ENCODE data around the gene NOP53. TPM values are rescaled to one million over a fixed set of nuclear protein-coding genes. Genes with fewer than 3 reads are reported as not detected.
A peak's percentile ranks its signal among the peaks of the same experiment; 100 is the strongest.
"Not testable (repeated sequence)": the region's sequence is repeated elsewhere in the genome, so short reads cannot be mapped to it uniquely, and the experiment has no call there.

Gene NOP53
- total and polyA plus RNA-seq, 2 donors (not counting 1 experiment from before 2014, with no cell fraction given), result 59.6 to 60.8 TPM

GRCh38 chr19:47776568-47776967 is 31.2 kb downstream of the NOP53 start:
- H3K79me2 ChIP-seq (ENCODE audit: control insufficient read depth, insufficient read depth, low read length), result peaks cover 29% of the 10 kb centered on the region
- no peaks in the 10 kb centered on the region for H3K27me3 ChIP-seq (ENCODE audit: control insufficient read depth, insufficient read depth, low read length)
- no peak overlapping the region for H2AFZ ChIP-seq (ENCODE audit: low read length)
- H4K20me1 ChIP-seq (ENCODE audit: control insufficient read depth, extremely low read depth, insufficient read depth, low read length), result no peaks in the 10 kb centered on the region
- H3K4me3 ChIP-seq (replicated peaks in 1 of 4; ENCODE audit: control extremely low read depth in 1 of 4, insufficient read depth in 1 of 4, low read depth in 3 of 4, low read length in 4 of 4), result no peak overlapping the region
- H3K4me2 ChIP-seq (ENCODE audit: extremely low read depth, insufficient read depth, low read length), result no peak overlapping the region
- peak in 1 of 2 donors; percentile 31 for DNase-seq (ENCODE audit: low read depth in 2 of 2)
- no peak overlapping the region for H3K9ac ChIP-seq (ENCODE audit: insufficient read depth, low read length)
- H3K4me1 ChIP-seq (ENCODE audit: control insufficient read depth, extremely low read depth, insufficient read depth, low read length), result peaks cover 3% of the 10 kb centered on the region
- no peak overlapping the region for H3K27ac ChIP-seq (ENCODE audit: insufficient read depth, low read length)
- TF ChIP-seq EZH2 (IDR thresholded peaks at IDR 0.05; ENCODE audit: low read length, missing control alignments) (no peak), CTCF (conservative IDR thresholded peaks at IDR 0.05 in 1 of 2, IDR thresholded peaks at IDR 0.05 in 1 of 2; ENCODE audit: low read depth in 1 of 2, low read length in 2 of 2) (no peak)
- no peaks in the 10 kb centered on the region for H3K9me3 ChIP-seq (ENCODE audit: control insufficient read depth, insufficient read depth, low read depth, low read length)
- peaks cover 8% of the 10 kb centered on the region for H3K36me3 ChIP-seq (ENCODE audit: control insufficient read depth, insufficient read depth, low read length)

GRCh38 chr19:47777245-47778048 is 32.1 kb downstream of the NOP53 start:
- H3K27ac ChIP-seq (ENCODE audit: insufficient read depth, low read length), result peak overlapping the region; percentile 93
- not testable (repeated sequence) for H3K27me3 ChIP-seq (ENCODE audit: control insufficient read depth, insufficient read depth, low read length); H3K36me3 ChIP-seq (ENCODE audit: control insufficient read depth, insufficient read depth, low read length); H3K4me1 ChIP-seq (ENCODE audit: control insufficient read depth, extremely low read depth, insufficient read depth, low read length); H4K20me1 ChIP-seq (ENCODE audit: control insufficient read depth, extremely low read depth, insufficient read depth, low read length); H3K9me3 ChIP-seq (ENCODE audit: control insufficient read depth, insufficient read depth, low read depth, low read length); DNase-seq (ENCODE audit: low read depth in 2 of 2); H3K9ac ChIP-seq (ENCODE audit: insufficient read depth, low read length)
- H3K4me2 ChIP-seq (ENCODE audit: extremely low read depth, insufficient read depth, low read length), result peak overlapping the region; percentile 75
- H3K79me2 ChIP-seq (ENCODE audit: control insufficient read depth, insufficient read depth, low read length), result peaks cover 31% of the 10 kb centered on the region
- H2AFZ ChIP-seq (ENCODE audit: low read length), result peak overlapping the region; percentile 34
- H3K4me3 ChIP-seq (replicated peaks in 1 of 4; ENCODE audit: control extremely low read depth in 1 of 4, insufficient read depth in 1 of 4, low read depth in 3 of 4, low read length in 4 of 4), result peak overlapping the region; percentile 85 to 96 (median 88)

GRCh38 chr19:47778049-47778953 is 33.0 kb downstream of the NOP53 start, which contains the start of gene SELENOW:
SELENOW (plus strand) TSS chr19:47778703; CDS start chr19:47778786, 83 bp downstream.
- Histone ChIP-seq H3K9ac (ENCODE audit: insufficient read depth, low read length) (peak within 1 kb of the TSS; percentile 97), H3K4me3 (replicated peaks in 1 of 4; ENCODE audit: control extremely low read depth in 1 of 4, insufficient read depth in 1 of 4, low read depth in 3 of 4, low read length in 4 of 4) (peak within 1 kb of the TSS; percentile 85 to 96 (median 88)), H3K4me2 (ENCODE audit: extremely low read depth, insufficient read depth, low read length) (peak within 1 kb of the TSS; percentile 84), H3K79me2 (ENCODE audit: control insufficient read depth, insufficient read depth, low read length) (peaks cover 31% of the 10 kb centered on the region), H3K27ac (ENCODE audit: insufficient read depth, low read length) (peak within 1 kb of the TSS; percentile 93), H3K4me1 (ENCODE audit: control insufficient read depth, extremely low read depth, insufficient read depth, low read length) (peaks cover 3% of the 10 kb centered on the region), H3K9me3 (ENCODE audit: control insufficient read depth, insufficient read depth, low read depth, low read length) (no peaks in the 10 kb centered on the region), H2AFZ (ENCODE audit: low read length) (peak within 1 kb of the TSS; percentile 34), H3K36me3 (ENCODE audit: control insufficient read depth, insufficient read depth, low read length) (peaks cover 10% of the 10 kb centered on the region), H4K20me1 (ENCODE audit: control insufficient read depth, extremely low read depth, insufficient read depth, low read length) (no peaks in the 10 kb centered on the region), H3K27me3 (ENCODE audit: control insufficient read depth, insufficient read depth, low read length) (no peaks in the 10 kb centered on the region)
- TF ChIP-seq EZH2 (IDR thresholded peaks at IDR 0.05; ENCODE audit: low read length, missing control alignments) (no peak), CTCF (conservative IDR thresholded peaks at IDR 0.05 in 1 of 2, IDR thresholded peaks at IDR 0.05 in 1 of 2; ENCODE audit: low read depth in 1 of 2, low read length in 2 of 2) (no peak)
- DNase-seq (ENCODE audit: low read depth in 2 of 2), result peak; percentile 64 to 71

Measured in fibroblast of lung (primary cell).